HL-60 (cell line): Measurements from ENCODE around the gene ALOXE3.

Source experiments
- DNase-seq, 2 experiments: peaks; one replicate each; pipeline ENCODE4 v3.0.0-alpha.2; 2010 to 2020; ENCODE audit warnings: low read depth in 1 of 2, low spot score in 1 of 2
- H3K27ac ChIP-seq: fragments of 250-450 bp; sonication (Bioruptor Pico); replicated peaks from 2 replicates; pipeline ENCODE4 v1.5.1; 2020; ENCODE audit warnings: mild to moderate bottlenecking, moderate library complexity
- H3K27me3 ChIP-seq: fragments of 250-450 bp; sonication (Bioruptor Pico); 2 replicates; pipeline ENCODE4 v1.5.1; 2021; ENCODE audit warnings: mild to moderate bottlenecking, moderate library complexity; ENCODE audit not compliant: insufficient read depth, poor library complexity, severe bottlenecking
- H3K4me3 ChIP-seq: replicated peaks from 2 replicates; pipeline ENCODE4 v1.5.1; 2011; ENCODE audit warnings: mild to moderate bottlenecking, control low read depth, low read length; ENCODE audit not compliant: insufficient read depth
- CTCF ChIP-seq: IDR thresholded peaks from one replicate; pipeline ENCODE4 v1.5.1; 2011; ENCODE audit warnings: low read length, control low read depth, inconsistent platforms; ENCODE audit not compliant: insufficient read depth
- GABPA ChIP-seq: IDR thresholded peaks from 2 replicates; pipeline ENCODE4 v1.6.1; 2012; ENCODE audit warnings: low read depth
- POLR2AphosphoS5 ChIP-seq: IDR thresholded peaks from 2 replicates; pipeline ENCODE4 v1.6.1; 2012; ENCODE audit warnings: low read depth
- REST ChIP-seq: IDR thresholded peaks from 2 replicates; pipeline ENCODE4 v1.6.1; 2012; ENCODE audit warnings: low read depth; ENCODE audit not compliant: insufficient replicate concordance
- SPI1 ChIP-seq: IDR thresholded peaks from 2 replicates; pipeline ENCODE4 v1.6.1; 2012; ENCODE audit warnings: low read depth, mild to moderate bottlenecking, borderline replicate concordance

The ALOXE3 gene

GRCh38 chr17:8124350-8125153, 6.2 kb upstream of the ALOXE3 start:
- TF ChIP-seq REST, result no peak
- no peak for TF ChIP-seq GABPA
- no peak for TF ChIP-seq SPI1
- no peak for TF ChIP-seq CTCF
- TF ChIP-seq POLR2AphosphoS5, result no peak
- Histone ChIP-seq H3K27ac (no peak overlapping the region), H3K4me3 (peak overlapping the region; percentile 20), H3K27me3 (peaks cover 11% of the 10 kb centered on the region)
- no peak for DNase-seq

GRCh38 chr17:8123695-8124349, 5.5 kb upstream of the ALOXE3 start, which contains the start of gene HES7:
HES7 (minus strand) TSS chr17:8124106; CDS start chr17:8124084, 22 bp downstream.
- no peak within 1 kb of the TSS for H3K27ac ChIP-seq
- TF ChIP-seq GABPA (no peak), CTCF (no peak), SPI1 (no peak), POLR2AphosphoS5 (no peak), REST (no peak)
- peak within 1 kb of the TSS; percentile 55 for H3K4me3 ChIP-seq
- peaks cover 11% of the 10 kb centered on the region for H3K27me3 ChIP-seq
- DNase-seq, result no peak

- DNase-seq, result no peak
- no peak overlapping the region for H3K27ac ChIP-seq
- H3K27me3 ChIP-seq, result peaks cover 11% of the 10 kb centered on the region
- no peak for TF ChIP-seq GABPA
- TF ChIP-seq POLR2AphosphoS5, result no peak
- H3K4me3 ChIP-seq, result peak overlapping the region; percentile 55
Observed at GRCh38 chr17:8122924-8123694, 4.8 kb upstream of the ALOXE3 start.

- no peak for TF ChIP-seq POLR2AphosphoS5
- no peak for TF ChIP-seq SPI1
- no peak for TF ChIP-seq GABPA
- no peak for TF ChIP-seq CTCF
- no peak for TF ChIP-seq REST
- Histone ChIP-seq H3K4me3 (peak overlapping the region; percentile 55), H3K27me3 (peaks cover 11% of the 10 kb centered on the region), H3K27ac (no peak overlapping the region)
- no peak for DNase-seq
Observed at GRCh38 chr17:8122422-8122923, 4.2 kb upstream of the ALOXE3 start.
